GM12874 (cell line): ENCODE data around the gene YARS1.

Experiments used
- CTCF ChIP-seq: IDR thresholded peaks from 2 replicates; pipeline ENCODE4 v1.5.1; 2011; ENCODE audit warnings: low read depth, mild to moderate bottlenecking, control low read depth, low read length, moderate library complexity; ENCODE audit not compliant: insufficient read depth

YARS1 gene

GRCh38 chr1:32749771-32750170 lies 67.4 kb downstream of the YARS1 start:
- no peak for TF ChIP-seq CTCF

GRCh38 chr1:32749332-32749731 lies 67.8 kb downstream of the YARS1 start:
- no peak for TF ChIP-seq CTCF

GRCh38 chr1:32748926-32749325 lies 68.2 kb downstream of the YARS1 start:
- no peak for TF ChIP-seq CTCF

GRCh38 chr1:32748348-32748747 lies 68.8 kb downstream of the YARS1 start:
- no peak for TF ChIP-seq CTCF

- no peak for TF ChIP-seq CTCF
Measured at GRCh38 chr1:32746130-32746529, 71.0 kb downstream of the YARS1 start.

- TF ChIP-seq CTCF = no peak
Measured at GRCh38 chr1:32744071-32744425, 73.1 kb downstream of the YARS1 start.

- TF ChIP-seq CTCF = no peak
Measured at GRCh38 chr1:32743380-32744070, 73.6 kb downstream of the YARS1 start.
